ENCODE data around the gene MDC1. TPM values are rescaled to one million over a fixed set of nuclear protein-coding genes. Genes with fewer than 3 reads are reported as not detected.

The MDC1 gene
- total RNA-seq, 1 donor from 2014 or later, result 14.9 TPM

Other genes with a start within 250 kb of the MDC1 start
- gene HLA-E, start 227.8 kb downstream of the MDC1 start, total RNA-seq (ENCODE audit: insufficient read depth, low replicate concordance), result 186 TPM
- 25.3 TPM for gene GNL1, start 160.8 kb downstream of the MDC1 start, total RNA-seq (ENCODE audit: insufficient read depth, low replicate concordance)
- gene PRR3, start 160.0 kb downstream of the MDC1 start, total RNA-seq (ENCODE audit: insufficient read depth, low replicate concordance), result 5.1 TPM
- 27.2 TPM for gene ABCF1, start 145.8 kb downstream of the MDC1 start, total RNA-seq (ENCODE audit: insufficient read depth, low replicate concordance)
- gene PPP1R10, start 100.0 kb downstream of the MDC1 start, total RNA-seq (ENCODE audit: insufficient read depth, low replicate concordance), result 11.3 TPM
- 18.8 TPM for gene MRPS18B, start 99.4 kb downstream of the MDC1 start, total RNA-seq (ENCODE audit: insufficient read depth, low replicate concordance)
- gene ATAT1, start 90.4 kb downstream of the MDC1 start, total RNA-seq (ENCODE audit: insufficient read depth, low replicate concordance), result 1.9 TPM
- gene C6orf136, start 70.1 kb downstream of the MDC1 start, total RNA-seq (ENCODE audit: insufficient read depth, low replicate concordance), result 11.8 TPM
- 19.5 TPM for gene DHX16, start 44.3 kb downstream of the MDC1 start, total RNA-seq (ENCODE audit: insufficient read depth, low replicate concordance)
- 20.9 TPM for gene PPP1R18, start 30.6 kb downstream of the MDC1 start, total RNA-seq (ENCODE audit: insufficient read depth, low replicate concordance)
- gene NRM, start 26.3 kb downstream of the MDC1 start, total RNA-seq (ENCODE audit: insufficient read depth, low replicate concordance), result 4.3 TPM
- 174 TPM for gene TUBB, start 3.1 kb upstream of the MDC1 start, total RNA-seq (ENCODE audit: insufficient read depth, low replicate concordance)
- 46.7 TPM for gene FLOT1, start 25.4 kb upstream of the MDC1 start, total RNA-seq (ENCODE audit: insufficient read depth, low replicate concordance)
- 70.1 TPM for gene IER3, start 27.3 kb upstream of the MDC1 start, total RNA-seq (ENCODE audit: insufficient read depth, low replicate concordance)
- gene DDR1, start 167.2 kb upstream of the MDC1 start, total RNA-seq (ENCODE audit: insufficient read depth, low replicate concordance), result 19.0 TPM
- 1.4 TPM for gene GTF2H4, start 190.9 kb upstream of the MDC1 start, total RNA-seq (ENCODE audit: insufficient read depth, low replicate concordance)
- 20.5 TPM for gene VARS2, start 197.0 kb upstream of the MDC1 start, total RNA-seq (ENCODE audit: insufficient read depth, low replicate concordance)
- gene SFTA2, start 214.9 kb upstream of the MDC1 start, total RNA-seq (ENCODE audit: insufficient read depth, low replicate concordance), result not detected
- gene MUCL3, start 223.7 kb upstream of the MDC1 start, total RNA-seq (ENCODE audit: insufficient read depth, low replicate concordance), result 2.4 TPM